ENCODE results near the gene SPCS1.
"Not testable (repeated sequence)": the region's sequence is repeated elsewhere in the genome, so short reads cannot be mapped to it uniquely, and the experiment has no call there.

Gene SPCS1

DNA sequence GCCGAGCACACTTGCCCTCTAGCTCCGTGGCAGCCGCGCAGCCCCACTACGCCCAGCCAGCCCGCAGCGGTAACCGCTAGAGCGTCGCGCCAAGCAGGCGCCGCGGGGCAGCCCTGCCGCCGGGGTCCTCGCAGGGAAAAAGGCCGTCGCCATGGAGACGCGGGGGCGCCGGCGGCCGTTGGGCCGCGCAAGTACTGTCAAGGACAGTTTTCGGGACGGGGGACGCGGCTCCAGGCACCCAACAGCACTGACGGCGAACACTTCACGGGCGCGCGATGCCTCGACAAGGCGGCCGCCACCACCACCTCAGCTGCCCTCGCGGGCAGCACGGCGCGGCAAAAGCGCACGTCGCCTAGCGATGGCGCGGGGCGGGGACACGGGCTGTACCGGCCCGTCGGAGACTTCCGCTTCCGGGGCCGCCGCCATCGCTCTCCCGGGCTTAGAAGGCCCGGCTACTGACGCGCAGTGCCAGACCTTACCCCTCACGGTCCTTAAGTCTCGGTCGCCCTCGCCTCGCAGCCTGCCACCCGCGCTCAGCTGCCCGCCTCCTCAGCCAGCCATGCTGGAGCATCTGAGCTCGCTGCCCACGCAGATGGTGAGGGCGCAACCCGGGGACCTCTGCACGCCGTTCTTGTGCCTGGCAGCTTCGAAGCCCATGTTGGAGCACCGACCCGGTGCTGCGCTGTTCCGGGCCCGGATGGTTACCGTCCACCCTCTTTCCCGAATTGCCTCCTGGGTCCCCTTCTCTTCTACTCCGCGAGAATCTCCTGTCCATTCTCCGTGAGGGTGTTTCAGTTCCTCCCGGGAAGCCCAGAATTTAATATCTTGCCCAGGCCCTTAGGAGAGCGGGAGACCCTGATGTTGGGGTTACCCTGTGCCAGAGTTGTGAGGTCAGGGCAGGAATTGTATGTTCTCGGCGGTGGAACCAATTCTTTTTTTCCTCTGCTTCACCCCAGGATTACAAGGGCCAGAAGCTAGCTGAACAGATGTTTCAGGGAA, at the start of gene SPCS1, which contains the start of gene GLT8D1:
SPCS1 (plus strand) TSS at position 419 of the 999 bp plus-strand sequence; CDS start at position 560, 141 bp downstream.
GLT8D1 (minus strand) TSS at position 104 of the 999 bp plus-strand sequence. CDS start 5,331 bp downstream, outside the sequence.
- DNase-seq: peak; percentile 88

DNA sequence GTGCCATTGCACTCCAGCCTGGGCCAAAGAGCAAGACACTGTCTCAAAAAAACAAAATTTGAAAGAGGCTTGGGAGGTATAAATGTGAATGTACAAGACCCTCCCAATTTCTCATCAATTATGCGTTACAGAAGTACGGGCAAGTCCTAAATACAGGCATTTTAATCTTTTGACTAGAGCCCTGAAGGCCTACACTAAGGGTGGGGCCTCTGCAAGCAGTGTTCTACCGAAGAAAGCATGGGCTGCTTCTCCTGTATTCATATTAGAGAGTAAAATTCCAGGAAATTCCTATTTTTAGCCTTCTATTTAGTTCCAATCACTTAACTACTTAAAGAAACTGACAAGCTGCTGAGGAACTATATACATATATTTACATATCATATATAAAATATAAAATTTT, 45.9 kb upstream of the SPCS1 start:
- no peak for DNase-seq

- DNase-seq: no peak
Observed at GRCh38 chr3:52663098-52663497, 42.8 kb upstream of the SPCS1 start.

DNA sequence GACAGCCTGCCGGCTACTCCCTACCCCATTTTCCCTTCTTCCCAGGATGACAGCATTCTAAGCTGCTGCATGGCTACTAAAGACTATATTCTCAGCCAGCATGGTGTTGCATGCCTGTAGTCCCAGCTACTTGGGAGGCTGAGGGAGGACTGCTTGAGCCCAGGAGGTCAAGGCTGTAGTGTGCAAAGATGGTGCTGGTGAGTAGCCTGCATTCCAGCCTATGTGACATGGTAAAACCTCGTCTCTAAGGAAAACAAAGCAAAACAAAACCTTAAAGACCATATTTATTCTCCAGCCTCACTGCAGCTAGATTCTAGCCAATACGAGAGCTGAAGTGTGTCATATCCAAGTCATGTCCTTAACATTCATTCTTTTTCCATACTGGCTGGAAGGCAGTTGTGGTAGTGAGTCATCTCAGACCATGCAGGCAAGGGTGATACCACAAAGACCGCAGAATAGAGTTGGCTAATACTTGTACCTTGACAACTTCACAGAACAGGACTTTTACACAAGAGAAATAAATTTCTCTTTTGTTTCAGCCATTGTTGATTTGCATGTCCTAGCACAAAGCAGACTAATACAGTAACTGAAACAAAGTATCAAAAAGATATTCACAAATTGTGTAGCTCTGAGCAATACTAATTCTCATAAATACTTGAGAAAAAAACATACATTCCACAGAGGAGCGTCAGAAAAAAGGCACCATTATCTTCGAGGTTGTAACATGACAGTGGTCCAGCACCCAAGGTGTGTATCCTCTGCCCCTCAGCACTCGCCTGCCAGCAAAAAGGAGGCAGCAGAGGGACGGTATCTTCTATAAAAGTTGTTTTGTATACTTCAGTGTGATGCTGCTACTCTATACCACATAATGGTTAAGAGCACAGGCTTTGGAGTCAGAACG, 35.0 kb upstream of the SPCS1 start:
- no peak for DNase-seq

DNA sequence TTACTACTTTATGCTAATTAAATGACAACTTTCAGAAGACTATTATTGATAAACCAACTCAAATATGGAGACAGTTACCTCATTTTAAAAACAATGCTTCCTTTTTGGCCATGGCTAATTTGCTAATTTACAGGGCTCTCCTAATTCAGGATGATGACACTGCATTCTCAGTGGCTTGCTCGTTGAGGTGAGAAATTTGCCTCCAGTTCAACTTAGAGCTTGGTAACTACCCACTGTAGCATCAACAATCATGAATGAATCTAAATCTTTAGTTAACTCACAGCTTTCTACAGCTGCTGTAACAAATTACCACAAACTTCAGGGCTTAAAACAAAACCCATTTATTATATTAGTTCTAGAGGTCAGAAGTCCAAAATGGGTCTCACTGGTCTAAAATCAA, 34.2 kb upstream of the SPCS1 start:
- DNase-seq: no peak

DNA sequence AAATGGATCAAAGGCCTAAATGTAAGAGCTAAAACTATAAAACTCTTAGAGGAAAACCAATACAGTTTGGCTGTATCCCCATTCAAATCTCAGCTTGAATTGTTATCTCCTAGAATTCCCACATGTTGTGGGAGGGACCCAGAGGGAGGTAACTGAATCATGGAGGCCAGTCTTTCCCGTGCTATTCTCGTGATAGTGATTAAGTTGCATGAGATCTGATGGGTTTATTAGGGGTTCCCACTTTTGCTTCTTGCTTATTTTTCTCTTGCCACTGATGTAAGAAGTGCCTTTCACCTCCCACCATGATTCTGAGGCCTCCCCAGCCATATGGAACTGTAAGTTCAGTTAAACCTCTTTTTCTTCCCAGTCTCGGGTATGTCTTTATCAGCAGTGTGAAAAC, 29.7 kb upstream of the SPCS1 start:
- DNase-seq: not testable (repeated sequence)

- DNase-seq: no peak
Observed at GRCh38 chr3:52678265-52679198, 27.4 kb upstream of the SPCS1 start.

- no peak for DNase-seq
Observed at GRCh38 chr3:52679199-52679538, 26.7 kb upstream of the SPCS1 start.

DNA sequence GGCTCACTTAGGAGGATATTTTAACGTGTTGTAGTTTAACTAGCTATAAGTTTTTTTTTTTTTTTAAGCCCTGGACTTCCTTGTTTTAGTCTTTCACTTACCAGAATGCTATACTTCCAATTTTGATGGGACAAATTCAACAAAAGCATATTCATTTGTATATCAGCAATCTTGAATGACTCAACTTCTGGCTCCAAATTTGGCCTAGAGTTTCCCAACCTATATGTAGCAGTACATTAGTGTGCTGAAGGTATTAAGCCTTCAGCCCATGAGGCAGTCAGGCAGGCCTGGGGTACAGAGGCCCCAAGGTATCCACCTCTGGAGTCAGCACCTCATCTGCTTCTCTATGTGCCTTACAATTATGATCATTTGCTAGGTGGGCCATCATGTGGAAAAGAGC, 26.1 kb upstream of the SPCS1 start:
- no peak for DNase-seq

DNA sequence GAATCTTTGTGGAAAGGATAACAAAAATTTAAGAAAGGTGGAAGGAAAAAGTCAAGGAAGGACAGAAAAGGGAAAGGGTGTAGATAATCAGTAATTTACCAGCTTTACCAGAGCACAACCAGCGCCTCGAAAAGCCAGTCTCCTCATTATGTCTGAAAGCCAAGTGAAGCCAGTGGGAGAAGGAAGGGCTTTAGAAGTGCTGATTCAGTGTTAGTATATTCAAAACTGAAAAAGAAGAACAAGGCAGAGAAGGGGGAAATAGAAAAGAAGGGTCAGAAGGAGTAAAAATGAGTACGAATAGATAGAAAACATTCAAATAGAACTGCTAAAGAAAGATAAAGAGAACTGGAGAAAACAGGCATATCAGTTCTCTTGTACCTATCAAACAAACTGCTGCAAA, 24.3 kb upstream of the SPCS1 start:
- DNase-seq: no peak

GRCh38 chr3:52682016-52682415, 23.9 kb upstream of the SPCS1 start:
- no peak for DNase-seq

- no peak for DNase-seq
Observed at GRCh38 chr3:52683611-52684010, 22.3 kb upstream of the SPCS1 start.

DNA sequence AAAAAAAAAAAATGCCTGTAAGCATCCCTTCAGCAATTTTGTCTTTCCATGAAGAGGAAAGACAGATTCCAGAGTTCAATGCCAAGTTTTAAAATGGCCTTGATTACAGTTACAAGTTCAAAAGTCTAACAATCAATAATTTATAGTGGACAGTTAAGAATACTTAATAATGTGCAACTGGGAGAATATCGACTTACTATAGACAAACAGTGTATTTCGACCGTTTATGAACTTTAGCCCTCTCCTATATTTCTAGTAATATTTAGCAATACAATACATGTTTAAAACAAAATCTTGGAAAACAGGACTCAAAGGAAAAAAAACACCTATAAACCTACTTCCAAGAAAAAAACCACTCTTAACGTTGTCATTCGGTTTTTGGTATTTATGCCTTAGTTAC, 21.7 kb upstream of the SPCS1 start:
- DNase-seq: no peak

GRCh38 chr3:52685285-52685708, 20.6 kb upstream of the SPCS1 start:
- peak; percentile 83 for DNase-seq

DNA sequence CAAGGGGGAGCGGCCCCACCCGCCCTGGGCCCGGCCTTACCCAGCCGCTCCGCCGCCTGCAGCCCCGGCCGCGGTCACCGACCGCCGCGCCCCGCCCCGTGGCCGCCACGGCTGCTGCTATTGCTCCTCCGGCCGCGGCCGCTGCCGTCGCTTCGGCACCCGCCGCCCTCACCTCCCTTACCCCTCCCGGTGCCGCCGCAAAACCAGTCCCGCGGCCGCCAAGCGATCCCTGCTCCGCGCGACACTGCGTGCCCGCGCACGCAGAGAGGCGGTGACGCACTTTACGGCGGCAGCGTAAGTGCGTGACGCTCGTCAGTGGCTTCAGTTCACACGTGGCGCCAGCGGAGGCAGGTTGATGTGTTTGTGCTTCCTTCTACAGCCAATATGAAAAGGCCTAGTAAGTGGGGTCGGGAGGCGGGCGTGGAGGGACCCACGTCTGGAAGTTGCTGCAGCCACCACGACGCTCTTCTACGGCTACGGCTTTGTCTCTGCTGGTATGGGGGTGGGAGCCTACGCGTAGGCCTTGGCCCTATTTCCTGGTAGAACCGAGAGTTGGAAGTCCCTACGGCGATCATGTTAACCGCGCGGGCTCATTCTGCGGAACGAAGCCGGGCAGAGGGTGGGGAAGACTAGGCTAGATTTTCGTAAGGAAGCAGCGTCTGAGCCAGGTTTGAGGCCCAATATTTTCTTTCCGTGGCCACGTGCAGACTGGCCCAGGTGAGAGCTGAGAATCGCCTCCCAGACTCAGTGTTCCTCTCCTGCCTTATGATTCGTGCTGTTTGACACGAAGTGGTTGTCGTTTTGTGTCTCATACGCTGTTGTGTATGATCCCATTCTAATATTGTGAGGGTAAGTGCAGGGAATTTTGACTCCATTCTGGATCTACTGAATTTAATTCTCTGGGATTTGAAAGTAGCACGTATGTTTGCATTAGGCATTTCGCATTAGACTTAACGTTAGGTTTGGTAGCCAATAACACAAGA, 19.9 kb upstream of the SPCS1 start, which contains the start of the genes GNL3 and PBRM1:
GNL3 (plus strand) TSS at position 324 of the 983 bp plus-strand sequence; CDS start at position 385, 61 bp downstream.
PBRM1 (minus strand) TSS at position 205 of the 983 bp plus-strand sequence.
- DNase-seq: peak; percentile 93

- DNase-seq: no peak
Observed at GRCh38 chr3:52688266-52688665, 17.6 kb upstream of the SPCS1 start.

DNA sequence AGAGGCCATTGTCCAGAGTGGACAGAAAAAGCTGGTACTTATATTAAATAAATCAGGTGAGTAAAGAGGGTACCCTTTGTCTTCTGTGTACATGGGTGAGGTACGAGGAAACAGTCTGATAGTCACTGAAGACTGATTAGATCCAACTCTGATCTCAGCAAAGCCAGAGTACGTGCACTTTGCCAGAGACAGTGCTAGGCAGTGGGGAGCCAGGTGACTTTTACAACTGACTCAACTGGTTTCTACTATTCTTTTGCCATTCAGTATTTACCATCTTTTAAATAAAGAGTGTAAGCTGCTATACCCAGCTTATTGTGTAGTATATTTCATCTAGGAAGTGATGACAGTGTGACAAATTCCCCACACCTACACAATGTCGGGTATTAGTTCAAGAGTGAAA, 16.8 kb upstream of the SPCS1 start:
- no peak for DNase-seq

- no peak for DNase-seq
Observed at GRCh38 chr3:52690560-52690959, 15.3 kb upstream of the SPCS1 start.

GRCh38 chr3:52693071-52693470, 12.8 kb upstream of the SPCS1 start:
- DNase-seq: no peak

GRCh38 chr3:52694528-52695189, 11.2 kb upstream of the SPCS1 start:
- no peak for DNase-seq

Measured in activated CD4-positive, CD25-positive, alpha-beta regulatory T cell treated with anti-CD3 and anti-CD28 coated beads, Interleukin-2, amount 50 U/mL, for 72 hours (primary cell).